ENCODE data around the gene KCNK2.

- TF ChIP-seq, protein P1, sequence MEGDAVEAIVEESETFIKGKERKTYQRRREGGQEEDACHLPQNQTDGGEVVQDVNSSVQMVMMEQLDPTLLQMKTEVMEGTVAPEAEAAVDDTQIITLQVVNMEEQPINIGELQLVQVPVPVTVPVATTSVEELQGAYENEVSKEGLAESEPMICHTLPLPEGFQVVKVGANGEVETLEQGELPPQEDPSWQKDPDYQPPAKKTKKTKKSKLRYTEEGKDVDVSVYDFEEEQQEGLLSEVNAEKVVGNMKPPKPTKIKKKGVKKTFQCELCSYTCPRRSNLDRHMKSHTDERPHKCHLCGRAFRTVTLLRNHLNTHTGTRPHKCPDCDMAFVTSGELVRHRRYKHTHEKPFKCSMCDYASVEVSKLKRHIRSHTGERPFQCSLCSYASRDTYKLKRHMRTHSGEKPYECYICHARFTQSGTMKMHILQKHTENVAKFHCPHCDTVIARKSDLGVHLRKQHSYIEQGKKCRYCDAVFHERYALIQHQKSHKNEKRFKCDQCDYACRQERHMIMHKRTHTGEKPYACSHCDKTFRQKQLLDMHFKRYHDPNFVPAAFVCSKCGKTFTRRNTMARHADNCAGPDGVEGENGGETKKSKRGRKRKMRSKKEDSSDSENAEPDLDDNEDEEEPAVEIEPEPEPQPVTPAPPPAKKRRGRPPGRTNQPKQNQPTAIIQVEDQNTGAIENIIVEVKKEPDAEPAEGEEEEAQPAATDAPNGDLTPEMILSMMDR (conservative IDR thresholded peaks at IDR 0.05): no peak
- TF ChIP-seq ZFX (IDR thresholded peaks at IDR 0.05): no peak
Measured at GRCh38 chr1:215166886-215167285, 84.3 kb downstream of the KCNK2 start.

All from C4-2B (cell line).